ENCODE data around the gene PSD2.

Gene PSD2

DNA sequence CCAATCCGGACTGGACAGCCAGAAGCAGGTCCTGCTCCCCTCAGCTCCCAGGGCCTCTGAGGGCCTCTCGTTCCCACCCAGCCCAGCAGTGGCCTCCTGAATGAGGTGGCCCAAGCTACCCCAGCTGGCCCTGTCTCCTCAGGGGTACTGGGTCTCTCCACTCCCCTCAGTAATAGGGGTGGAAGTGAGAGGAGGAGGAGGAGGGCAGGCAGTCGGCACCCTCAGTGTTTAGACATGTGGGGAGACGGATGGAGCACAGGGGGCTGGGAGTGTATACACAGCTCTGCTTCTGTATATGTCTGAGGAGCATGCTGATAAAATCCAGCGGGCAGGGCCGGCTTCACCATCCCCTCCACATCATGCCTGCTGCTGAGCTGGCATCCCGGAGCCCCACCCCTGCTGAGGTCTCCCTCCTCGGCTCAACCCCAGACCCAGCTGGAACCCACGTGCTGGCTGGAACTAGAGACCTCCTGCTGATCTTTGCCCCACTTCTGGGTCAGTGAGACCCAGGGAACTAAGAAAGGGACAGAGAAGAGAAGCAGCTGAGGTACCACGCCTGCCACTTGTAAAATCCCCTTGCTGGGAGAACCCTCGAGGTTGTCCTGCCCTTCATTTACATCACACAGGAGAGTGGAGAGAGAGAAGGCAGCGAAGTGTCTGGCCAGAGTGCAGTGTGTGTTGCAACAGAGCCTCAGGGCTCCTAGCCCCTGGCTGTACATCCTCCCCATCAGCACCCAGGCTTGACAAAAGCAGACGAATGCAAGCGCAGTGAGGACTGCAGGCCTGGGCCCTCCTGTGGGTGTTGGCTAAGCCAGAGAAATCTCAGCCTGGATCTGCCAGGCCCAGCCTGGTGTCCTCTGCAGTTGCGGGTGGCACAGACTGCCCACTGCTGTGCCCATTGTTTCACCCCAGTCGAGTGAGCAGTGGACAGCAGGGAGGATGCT lies 77.5 kb downstream of the PSD2 start:
- Mint-ChIP-seq H3K36me3 (ENCODE audit: low read depth) (no peaks in the 10 kb centered on the region), H3K4me1 (no peaks in the 10 kb centered on the region), H3K27me3 (ENCODE audit: low read depth) (peaks cover 7% of the 10 kb centered on the region), H3K9me3 (no peaks in the 10 kb centered on the region), H3K27ac (no peak overlapping the region), H3K4me3 (no peak overlapping the region)
- TF ChIP-seq CTCF (IDR thresholded peaks at IDR 0.05; ENCODE audit: unreplicated experiment in 3 of 3), result no peak

DNA sequence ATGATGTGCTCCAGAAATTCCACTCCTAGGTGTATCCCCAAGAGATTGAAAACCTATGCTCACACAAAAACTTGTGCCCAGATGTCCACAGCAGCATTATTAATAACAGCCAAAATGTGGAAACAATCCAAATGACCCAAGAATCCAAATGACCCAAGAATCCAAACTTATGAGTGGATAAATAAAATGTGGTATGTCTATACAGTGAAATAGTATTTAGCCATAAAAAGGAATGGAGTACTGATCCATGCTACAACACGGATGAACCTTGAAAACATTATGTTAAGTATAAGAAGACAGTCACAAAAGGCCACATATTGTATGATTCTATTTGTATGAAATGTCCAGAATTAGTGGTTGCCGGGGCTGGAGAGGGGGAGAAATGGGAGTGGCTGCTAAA lies 80.3 kb downstream of the PSD2 start:
- H3K4me1 Mint-ChIP-seq, result peaks cover 20% of the 10 kb centered on the region
- H3K27me3 Mint-ChIP-seq (ENCODE audit: low read depth), result peaks cover 7% of the 10 kb centered on the region

DNA sequence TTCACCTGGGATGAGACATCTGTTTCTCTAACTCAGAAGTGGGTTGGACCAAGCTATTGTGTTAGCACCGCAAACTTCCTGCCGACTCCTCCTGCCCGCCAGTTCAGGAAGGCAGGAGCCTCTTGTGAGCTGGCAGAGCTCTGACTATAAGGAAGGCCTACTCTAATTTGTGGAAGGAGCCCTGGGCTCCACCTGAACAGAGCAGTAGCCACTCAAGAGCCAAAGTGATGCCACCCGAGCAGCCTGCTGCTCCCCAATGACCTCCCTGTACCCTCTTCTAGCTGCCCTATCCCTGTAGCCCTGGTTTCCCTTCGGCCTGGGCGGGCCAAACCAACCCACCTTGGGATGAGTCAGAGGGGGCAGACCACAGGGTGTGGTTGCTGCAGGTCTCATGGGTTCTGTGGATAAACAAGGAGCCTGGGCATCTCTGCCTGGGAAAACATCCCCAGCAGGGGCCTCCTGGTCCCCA lies 81.6 kb downstream of the PSD2 start:
- no peak for TF ChIP-seq CTCF (IDR thresholded peaks at IDR 0.05; ENCODE audit: unreplicated experiment in 3 of 3)
- Mint-ChIP-seq H3K27me3 (ENCODE audit: low read depth) (peaks cover 7% of the 10 kb centered on the region), H3K36me3 (ENCODE audit: low read depth) (no peaks in the 10 kb centered on the region), H3K4me1 (peaks cover 25% of the 10 kb centered on the region), H3K27ac (no peak overlapping the region), H3K4me3 (no peak overlapping the region), H3K9me3 (no peaks in the 10 kb centered on the region)

More for the DNA sequence above, 80.3 kb downstream of the PSD2 start:
- Mint-ChIP-seq H3K4me3 (no peak overlapping the region), H3K9me3 (no peaks in the 10 kb centered on the region), H3K36me3 (ENCODE audit: low read depth) (no peaks in the 10 kb centered on the region), H3K27ac (no peak overlapping the region)
- no peak for TF ChIP-seq CTCF (IDR thresholded peaks at IDR 0.05; ENCODE audit: unreplicated experiment in 3 of 3)

DNA sequence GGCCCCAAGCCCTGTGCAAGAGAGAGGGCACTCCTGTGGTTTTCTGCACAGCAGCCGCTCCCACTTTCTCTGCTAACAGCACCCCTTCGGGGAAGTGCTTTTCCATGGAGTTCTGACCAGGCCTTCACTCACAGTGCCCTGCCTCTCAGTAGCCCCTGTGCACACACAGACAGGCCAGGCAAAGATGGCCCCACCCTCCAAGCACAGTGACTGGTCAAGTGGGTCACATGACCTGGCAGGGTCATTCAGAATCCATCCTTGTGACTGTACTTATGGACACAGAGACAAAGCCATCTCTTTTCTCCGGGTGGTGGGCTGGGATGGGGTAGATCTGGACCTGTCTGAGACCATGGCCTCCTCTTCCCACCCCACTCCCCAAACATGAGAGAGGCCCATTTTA lies 82.5 kb downstream of the PSD2 start:
- H3K9me3 Mint-ChIP-seq, result no peaks in the 10 kb centered on the region
- peaks cover 26% of the 10 kb centered on the region for H3K4me1 Mint-ChIP-seq
- no peak for TF ChIP-seq CTCF (IDR thresholded peaks at IDR 0.05; ENCODE audit: unreplicated experiment in 3 of 3)
- no peaks in the 10 kb centered on the region for H3K36me3 Mint-ChIP-seq (ENCODE audit: low read depth)
- peaks cover 7% of the 10 kb centered on the region for H3K27me3 Mint-ChIP-seq (ENCODE audit: low read depth)
- no peak overlapping the region for H3K4me3 Mint-ChIP-seq
- H3K27ac Mint-ChIP-seq, result no peak overlapping the region

- no peak for TF ChIP-seq CTCF (IDR thresholded peaks at IDR 0.05; ENCODE audit: unreplicated experiment in 3 of 3)
- H3K4me1 Mint-ChIP-seq, result peaks cover 31% of the 10 kb centered on the region
- H3K4me3 Mint-ChIP-seq, result peak overlapping the region; percentile 37 to 50 (median 45)
- peak overlapping the region; percentile 55 to 69 (median 69) for H3K27ac Mint-ChIP-seq
- H3K27me3 Mint-ChIP-seq (ENCODE audit: low read depth), result peaks cover 11% of the 10 kb centered on the region
- H3K36me3 Mint-ChIP-seq (ENCODE audit: low read depth), result no peaks in the 10 kb centered on the region
- H3K9me3 Mint-ChIP-seq, result no peaks in the 10 kb centered on the region
Measured at GRCh38 chr5:139880416-139881142, 85.0 kb downstream of the PSD2 start.
